Stomach (tissue), 4 donors: ENCODE measurements around the gene ADAM12.

Experiments used
- EP300 ChIP-seq: sonication (generic); formaldehyde crosslinking; IDR thresholded peaks from one replicate; pipeline ENCODE4 v1.6.1; 2017; ENCODE audit warnings: antibody characterized with exemption
- POLR2A ChIP-seq, 4 donors: fragments of 450-650 bp; IDR thresholded peaks; one replicate each; pipeline ENCODE4 v1.6.1; 2016; ENCODE audit warnings: antibody characterized with exemption in 4 of 4, control low read depth in 2 of 4, mild to moderate bottlenecking in 1 of 4, moderate library complexity in 1 of 4
- POLR2AphosphoS5 ChIP-seq, 3 donors: sonication (generic); formaldehyde crosslinking; IDR thresholded peaks; one replicate each; pipeline ENCODE4 v1.6.1; 2016; ENCODE audit warnings: antibody characterized with exemption in 3 of 3
- TF ChIP-seq, protein P1 (sequence below), 7 experiments: fragments of 450-650 bp in 4 of 7; fragments of 200-600 bp in 3 of 7; sonication (generic) in 3 of 7; IDR thresholded peaks; one replicate each; pipeline ENCODE4 v1.5.1; 2016 to 2019; ENCODE audit warnings: antibody characterized with exemption in 7 of 7, control low read depth in 2 of 7, mild to moderate bottlenecking in 1 of 7

DNA sequence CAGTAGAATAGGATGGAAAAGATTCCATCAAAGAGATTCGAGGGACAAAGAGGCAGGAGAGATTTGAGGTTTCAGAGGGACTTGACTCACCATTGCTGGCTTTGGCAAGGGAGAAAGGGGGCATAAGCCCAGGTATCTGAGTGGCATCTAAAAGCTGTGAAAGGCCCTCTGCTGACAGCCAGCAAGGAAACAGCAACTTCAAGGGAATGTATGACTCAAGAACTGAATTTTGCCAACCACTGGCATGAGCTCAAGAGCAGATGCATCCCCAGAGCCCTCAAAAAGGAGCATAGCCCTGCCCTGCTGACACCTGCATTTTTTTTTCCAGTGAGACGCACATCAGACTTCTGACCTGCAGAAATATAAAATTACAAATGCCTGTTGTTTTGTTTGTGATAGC is 19.6 kb upstream of the ADAM12 start:
- TF ChIP-seq POLR2AphosphoS5 (IDR thresholded peaks at IDR 0.05) (no peak), POLR2A (IDR thresholded peaks at IDR 0.05) (no peak), EP300 (no peak)
- TF ChIP-seq, protein P1, sequence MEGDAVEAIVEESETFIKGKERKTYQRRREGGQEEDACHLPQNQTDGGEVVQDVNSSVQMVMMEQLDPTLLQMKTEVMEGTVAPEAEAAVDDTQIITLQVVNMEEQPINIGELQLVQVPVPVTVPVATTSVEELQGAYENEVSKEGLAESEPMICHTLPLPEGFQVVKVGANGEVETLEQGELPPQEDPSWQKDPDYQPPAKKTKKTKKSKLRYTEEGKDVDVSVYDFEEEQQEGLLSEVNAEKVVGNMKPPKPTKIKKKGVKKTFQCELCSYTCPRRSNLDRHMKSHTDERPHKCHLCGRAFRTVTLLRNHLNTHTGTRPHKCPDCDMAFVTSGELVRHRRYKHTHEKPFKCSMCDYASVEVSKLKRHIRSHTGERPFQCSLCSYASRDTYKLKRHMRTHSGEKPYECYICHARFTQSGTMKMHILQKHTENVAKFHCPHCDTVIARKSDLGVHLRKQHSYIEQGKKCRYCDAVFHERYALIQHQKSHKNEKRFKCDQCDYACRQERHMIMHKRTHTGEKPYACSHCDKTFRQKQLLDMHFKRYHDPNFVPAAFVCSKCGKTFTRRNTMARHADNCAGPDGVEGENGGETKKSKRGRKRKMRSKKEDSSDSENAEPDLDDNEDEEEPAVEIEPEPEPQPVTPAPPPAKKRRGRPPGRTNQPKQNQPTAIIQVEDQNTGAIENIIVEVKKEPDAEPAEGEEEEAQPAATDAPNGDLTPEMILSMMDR (IDR thresholded peaks at IDR 0.05) = no peak
